SK-N-MC (cell line): ENCODE measurements around the gene NSUN2.

Experiments
- EZH2 ChIP-seq: fragments of 200-600 bp; sonication (generic); IDR thresholded peaks from one replicate; pipeline ENCODE4 v1.6.1; 2017; ENCODE audit warnings: antibody characterized with exemption
- POLR2AphosphoS5 ChIP-seq: IDR thresholded peaks from 2 replicates; pipeline ENCODE4 v1.6.1; 2012; ENCODE audit warnings: mild to moderate bottlenecking, low read depth, low read length, borderline replicate concordance

DNA sequence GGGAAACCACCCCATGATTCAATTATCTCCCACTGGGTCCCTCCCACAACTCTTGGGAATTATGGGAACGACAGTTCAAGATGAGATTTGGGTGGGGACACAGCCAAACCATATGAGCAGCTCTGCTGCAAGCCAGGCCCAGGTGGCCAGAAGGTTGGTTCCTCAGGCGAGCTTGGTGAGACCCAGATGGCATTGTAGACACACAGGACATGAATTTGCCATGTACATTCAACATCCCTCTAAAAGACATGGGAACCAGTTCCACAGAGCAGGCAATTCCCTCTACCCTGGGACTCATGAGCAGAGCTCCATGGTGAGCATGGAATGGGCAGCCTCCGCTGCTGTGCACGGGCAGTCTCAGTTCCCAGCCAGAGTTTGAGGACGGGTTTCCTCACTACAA, 53.3 kb downstream of the NSUN2 start:
- TF ChIP-seq EZH2 (no peak), POLR2AphosphoS5 (no peak)
